Hematopoietic multipotent progenitor cell treated with erythropoietin and hydrocortisone succinate and interleukin-3 and kit ligand, for 8 days (in vitro differentiated cells): ENCODE data around the gene TUBB3.
"Not testable (repeated sequence)": the region's sequence is repeated elsewhere in the genome, so short reads cannot be mapped to it uniquely, and the experiment has no call there.

ENCODE experiments used
- DNase-seq: peaks from one replicate; pipeline ENCODE4 v3.0.0-alpha.2; 2015

TUBB3 gene

DNA sequence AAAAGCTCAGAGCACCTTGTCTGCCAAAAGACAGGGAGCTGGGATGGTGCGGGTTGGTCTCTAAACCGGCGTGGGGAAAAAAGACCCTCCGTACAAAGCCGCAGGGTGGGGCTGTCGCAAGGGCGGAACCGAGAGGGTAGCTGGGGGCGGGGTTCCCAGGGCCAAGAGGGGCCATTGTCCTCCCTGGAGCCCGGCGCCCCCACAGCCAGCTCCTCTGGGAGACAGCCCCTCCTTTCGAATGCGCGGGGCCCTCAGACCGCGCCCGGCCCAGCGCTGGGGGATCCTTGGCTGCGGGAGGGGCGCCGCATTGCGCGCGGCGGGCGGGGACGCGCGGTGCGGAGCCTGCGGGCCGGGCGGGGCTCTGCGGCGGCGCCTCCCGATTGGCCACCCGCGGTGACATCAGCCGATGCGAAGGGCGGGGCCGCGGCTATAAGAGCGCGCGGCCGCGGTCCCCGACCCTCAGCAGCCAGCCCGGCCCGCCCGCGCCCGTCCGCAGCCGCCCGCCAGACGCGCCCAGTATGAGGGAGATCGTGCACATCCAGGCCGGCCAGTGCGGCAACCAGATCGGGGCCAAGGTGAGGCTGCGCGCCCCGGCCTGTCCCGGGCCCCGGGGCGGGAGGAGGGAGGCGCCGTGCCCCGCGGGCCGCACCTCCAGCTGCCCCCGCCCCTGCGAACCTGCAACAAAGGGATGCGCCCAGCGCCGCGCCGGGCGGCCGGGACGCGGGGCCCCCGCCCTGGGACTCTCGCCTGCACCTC is at the start of gene TUBB3:
TSS of gene TUBB3 (plus strand) at position 459 of the 756 bp plus-strand sequence. CDS start at position 519, 60 bp downstream.
- peak; percentile 53 for DNase-seq

DNA sequence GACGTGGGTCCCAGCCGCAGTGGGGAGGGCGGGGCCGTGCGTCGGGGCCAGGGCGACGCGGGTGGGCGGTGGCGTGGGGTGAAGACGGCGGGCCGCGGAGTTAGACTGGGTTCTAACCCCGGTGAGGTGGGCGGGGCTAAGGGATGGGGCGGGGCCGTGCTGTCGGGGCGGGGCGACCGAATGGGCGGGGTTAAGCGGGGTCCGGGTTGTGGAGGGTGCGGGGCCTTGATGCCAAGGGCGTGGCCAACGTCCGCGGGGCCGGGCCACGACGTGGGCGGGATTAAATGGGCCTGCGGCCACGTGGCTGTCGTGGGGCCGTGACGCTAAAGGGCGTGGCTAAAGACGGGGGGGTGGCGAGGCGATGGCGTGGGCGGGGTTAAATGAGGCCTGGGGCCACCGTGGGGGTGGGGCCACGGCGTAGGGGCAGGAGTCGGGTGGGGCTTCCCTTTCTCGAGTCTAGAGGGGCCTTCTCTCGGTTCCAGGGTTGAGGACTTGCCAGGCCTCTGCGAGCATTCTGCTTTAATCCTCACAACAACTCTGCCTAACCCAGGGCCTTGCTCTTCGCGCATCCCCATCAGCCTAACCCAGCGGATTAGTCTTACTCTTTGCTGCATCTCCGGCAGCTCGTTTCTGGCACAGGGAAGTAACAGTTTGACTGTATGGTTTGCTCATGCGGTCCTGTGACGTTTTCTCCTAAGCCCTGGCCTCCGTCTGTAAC is 49.0 kb upstream of the TUBB3 start:
- peak; percentile 93 for DNase-seq

- DNase-seq: not testable (repeated sequence)
Measured at GRCh38 chr16:89879123-89879522, 44.0 kb upstream of the TUBB3 start.

DNA sequence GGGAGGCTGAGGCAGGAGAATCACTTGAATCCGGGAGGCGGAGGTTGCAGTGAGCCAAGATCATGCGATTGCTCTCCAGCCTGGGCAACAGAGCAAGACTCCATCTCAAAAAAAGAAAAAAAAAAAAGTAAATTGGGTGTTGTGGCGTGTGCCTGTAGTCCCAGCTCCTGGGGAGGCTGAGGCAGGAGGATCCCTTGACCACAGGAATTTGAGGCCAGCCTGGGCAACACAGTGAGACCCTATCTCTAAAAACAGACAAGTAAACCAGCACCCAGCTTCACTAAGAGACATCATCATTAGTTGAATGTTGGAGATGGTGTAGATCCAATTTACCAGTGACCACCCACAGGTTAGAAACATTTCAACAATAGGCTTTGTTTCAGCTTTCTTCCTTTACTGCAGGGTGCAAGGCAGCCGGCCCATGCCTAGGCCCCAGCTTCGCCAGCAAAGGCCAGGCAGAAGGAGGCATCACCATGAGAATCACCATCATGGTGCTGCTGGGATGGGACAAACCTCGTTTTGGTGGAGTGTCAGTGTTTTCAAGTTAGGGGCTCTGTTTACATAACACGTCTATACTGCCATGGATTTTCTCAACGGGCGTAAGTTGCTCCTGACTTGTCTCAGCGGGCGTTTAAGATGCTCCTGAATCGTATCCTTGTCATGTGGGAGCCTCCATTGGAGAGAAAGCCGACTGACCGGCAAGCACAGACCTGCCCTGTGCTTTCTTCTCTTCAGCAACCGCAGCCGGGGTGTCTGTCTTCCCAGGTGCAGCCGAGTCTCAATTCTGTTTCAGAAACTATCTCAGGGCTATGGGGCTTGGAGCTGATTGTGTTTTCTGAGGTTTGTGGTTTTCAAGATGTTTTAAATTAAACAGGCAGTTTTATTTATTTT is 42.4 kb upstream of the TUBB3 start:
- DNase-seq: no peak

DNA sequence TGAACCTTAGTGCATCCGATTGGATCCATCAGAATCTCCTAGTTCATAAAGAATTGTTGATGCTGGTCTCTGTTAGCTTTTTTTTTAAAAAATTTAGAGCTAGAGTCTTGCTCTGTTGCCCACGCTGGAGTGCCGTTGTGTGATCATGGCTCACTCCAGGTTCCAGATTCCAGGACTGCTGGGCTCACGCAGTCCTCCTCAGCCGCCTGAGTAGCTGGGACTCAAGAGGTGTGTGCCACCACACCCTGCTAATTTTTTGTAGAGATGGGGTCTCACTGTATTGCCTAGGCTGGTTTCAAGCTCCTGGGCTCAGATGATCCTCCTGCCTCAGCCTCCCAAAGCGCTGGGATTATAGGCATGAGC is 41.8 kb upstream of the TUBB3 start:
- no peak for DNase-seq

GRCh38 chr16:89883346-89884040 is 39.6 kb upstream of the TUBB3 start:
- no peak for DNase-seq

DNA sequence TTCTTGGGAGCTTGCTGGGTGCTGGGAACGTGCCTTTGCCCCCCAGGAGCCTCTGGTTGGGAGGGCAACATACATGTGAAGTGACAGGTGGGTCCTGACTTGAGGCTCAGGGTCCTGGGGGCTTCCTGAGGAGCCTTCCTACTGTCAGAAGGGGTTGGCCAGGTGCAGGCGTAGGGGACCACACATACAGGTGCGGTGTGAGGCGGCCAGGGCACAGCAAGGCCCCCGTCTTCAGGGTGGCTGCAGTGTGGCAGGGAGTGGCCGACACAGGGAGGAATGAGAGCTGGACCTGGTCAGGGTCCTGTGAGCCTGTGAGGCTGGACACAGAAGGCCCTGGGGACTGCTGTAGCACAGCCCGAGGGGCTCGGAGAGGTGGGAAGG is 39.1 kb upstream of the TUBB3 start:
- DNase-seq: no peak

DNA sequence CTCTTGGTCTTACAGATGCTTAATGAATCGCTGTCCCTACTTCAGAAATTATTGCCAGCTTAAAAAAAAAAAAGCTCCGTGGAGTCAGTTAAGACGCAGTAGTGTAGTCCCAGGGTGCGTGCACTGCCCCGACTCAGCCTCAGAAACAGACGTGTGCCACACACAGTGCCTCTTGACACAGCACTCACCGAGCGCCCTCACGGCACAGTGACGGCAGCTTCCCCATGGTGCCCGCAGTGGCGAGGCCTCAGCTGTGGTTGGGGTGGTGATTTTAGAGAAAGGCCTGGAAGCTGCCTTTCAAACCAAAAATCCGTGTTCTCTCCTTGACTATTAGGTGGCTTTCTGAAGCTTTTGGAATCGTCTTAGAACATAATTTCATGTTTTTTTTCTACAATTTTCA is 35.9 kb upstream of the TUBB3 start:
- no peak for DNase-seq

DNA sequence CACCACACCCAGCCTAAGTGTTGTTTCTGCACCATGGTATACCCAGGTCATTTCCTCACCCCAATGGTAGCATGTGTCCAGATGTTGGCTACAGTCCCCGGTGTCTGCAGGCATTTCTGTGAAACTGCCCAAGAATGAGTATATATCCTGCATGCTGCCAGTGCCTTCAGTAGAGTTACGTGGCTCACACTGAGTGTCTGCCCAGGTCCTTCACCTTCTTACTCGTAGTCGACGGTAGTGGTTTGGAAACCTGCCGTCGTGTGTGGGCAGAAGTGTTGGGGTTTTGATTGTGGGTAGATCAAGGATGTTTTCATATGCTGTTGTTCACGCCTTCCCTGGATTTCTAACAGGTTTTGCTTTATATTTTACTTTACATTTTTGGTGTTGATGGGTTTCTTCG is 32.9 kb upstream of the TUBB3 start:
- DNase-seq: no peak

DNA sequence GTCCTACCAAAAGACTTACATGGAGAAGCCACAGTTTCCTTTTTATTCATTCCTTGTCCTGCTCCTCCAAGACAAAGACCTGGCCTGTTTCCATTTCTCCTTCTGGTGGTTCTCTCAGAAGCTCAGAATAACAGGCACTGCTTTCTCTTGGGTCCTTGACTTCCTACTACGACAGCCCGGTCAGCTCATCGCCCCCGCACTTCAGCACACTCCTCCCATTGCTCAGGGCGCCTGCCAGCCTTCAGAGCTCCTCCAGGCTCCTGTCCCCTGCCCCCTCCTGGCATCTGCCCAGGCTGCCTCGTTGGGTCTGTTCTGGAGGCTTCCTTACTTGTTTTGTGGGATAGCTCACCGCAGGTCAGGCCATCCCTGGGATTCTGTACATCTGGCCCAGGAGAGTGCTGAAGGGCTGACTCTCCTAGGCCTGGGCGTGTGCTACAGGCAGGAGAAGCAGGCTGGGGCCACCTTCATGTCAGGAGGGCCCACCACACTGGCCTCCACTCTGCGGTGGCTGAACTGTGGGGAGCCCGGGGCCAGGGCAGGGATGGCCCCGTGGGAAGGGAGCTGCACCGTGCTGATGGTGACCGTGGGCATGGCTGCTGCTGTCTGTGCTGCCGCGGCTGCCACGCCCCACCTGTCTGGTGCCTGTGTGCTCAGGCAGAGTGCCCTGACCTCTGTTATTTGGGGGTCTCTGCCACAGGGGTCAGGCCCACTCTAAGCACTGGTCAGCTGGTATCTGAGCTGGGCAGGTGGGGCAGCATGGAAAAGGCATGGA is 32.1 kb upstream of the TUBB3 start:
- DNase-seq: no peak

DNA sequence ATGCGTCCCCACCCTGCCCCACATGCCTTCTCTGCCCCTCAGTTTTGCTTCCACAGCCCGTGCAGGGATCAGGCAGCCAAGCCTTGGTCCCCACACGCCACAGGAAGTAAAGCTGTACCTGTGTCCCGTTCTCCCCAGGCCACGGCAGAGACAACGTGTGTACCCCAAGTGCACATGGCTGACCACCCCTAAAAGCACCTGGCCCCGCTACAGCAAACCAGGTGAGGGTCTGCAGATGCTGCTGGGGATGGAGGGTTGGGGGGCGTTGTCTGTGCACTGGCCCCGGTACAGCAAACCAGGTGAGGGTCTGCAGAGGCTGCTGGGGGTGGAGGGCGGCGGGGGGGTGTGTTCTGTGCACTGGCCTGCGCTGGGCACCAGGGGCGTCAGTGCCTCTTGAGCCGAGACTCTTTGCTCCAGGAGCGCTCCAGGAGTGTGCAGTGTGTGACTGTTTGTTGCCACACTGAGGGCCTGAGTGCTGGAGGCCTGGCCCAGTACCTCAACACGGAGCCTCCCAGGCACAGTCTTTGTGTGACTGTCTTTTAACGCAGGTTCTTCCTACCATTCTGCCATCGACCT is 31.0 kb upstream of the TUBB3 start:
- DNase-seq: no peak

DNA sequence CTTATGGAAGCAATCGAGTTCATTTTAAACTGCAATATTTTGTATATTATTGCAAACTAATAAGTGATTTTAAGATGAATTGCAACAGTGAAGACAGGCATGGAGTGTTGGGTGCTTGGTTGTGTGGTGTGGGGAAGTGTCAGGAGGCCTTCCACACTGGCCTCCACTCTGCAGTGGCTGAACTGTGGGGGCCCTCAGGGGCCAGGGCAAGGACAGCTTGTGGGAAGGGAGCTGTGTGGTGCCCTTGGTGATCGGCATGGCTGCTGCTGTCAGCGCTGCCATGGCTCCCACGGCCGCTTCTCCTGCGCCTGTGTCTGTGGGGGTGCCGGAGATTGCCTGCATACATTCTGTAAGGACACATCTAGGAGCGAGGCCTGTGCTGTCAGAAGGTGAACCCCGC is 30.5 kb upstream of the TUBB3 start:
- DNase-seq: no peak

DNA sequence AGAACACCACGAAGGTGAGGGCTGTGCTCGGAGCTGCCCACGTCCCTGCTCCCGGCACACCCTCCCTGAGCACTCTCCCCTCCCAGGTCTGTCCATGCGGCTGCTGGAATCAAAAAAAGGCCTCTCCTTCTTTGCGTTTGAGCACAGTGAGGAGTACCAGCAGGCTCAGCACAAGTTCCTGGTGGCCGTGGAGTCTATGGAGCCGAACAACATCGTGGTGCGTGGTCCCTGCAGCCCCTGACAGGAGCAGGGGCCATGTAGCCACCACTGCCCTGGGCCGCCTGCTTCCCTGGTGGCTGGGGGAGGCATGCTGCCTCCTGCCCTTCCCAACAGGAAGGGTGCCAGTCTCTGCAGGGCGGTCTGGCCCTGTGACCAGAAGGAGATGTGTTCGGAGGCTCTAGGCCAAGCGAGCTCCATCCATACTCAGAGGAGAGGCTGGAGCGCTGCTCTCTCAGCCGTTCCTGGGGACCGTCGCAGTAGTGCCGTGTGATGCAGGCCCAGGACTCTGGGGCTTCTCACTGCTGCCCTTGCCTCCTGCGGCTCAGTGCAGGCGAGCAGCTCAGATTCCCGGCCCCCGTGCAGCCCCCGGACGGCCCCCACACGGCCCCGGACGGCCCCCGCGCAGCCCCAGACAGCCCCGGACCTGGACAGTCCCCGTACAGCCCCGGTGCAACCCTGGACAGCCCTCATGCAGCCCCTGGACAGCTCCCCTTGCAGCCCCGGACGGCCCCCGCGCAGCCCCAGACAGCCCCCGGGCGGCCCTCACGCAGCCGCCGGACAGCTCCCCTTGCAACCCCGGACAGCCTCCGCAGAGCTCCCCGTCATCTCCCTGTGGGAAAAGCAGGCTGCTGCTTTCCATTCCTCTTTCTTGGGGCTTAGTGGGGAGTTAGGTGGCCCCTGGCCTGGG is 29.2 kb upstream of the TUBB3 start:
- DNase-seq: no peak

DNA sequence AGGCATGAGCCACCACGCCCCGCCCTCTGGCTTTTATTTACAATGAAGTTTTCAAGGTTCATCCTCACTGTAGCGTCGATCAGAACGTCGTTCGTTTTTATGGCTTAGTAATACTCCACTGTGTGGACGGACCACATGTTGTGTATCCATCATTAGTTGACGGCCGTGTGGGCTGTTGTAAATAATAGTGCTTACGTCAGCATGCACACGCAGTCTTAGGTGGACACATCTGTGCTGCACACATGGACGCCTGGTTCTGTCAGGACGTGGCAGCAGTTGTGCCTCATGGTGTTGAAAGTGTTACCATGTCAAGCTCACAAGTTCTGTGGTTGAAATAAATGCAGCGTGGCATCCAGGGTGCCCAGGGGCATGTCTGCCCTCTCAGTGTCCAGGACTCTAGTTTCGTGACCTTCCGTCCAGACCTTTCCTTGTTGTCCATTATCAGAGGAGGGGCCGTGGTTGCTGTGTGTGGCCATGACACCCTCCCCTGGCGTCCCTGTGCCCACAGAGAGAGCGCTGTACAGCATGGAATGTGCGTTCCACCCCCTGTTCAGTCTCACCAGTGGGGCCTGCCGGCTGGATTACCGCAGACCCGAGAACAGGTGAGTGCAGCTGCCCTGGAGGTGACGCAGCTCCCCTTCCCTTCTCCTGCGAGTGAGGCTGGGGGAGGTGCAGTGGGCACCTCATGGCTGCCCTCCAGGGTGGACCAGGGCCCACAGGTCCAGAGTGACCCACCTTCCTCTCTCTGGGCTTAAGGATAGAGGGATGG is 27.5 kb upstream of the TUBB3 start:
- no peak for DNase-seq

GRCh38 chr16:89897204-89897603 is 25.9 kb upstream of the TUBB3 start:
- no peak for DNase-seq

DNA sequence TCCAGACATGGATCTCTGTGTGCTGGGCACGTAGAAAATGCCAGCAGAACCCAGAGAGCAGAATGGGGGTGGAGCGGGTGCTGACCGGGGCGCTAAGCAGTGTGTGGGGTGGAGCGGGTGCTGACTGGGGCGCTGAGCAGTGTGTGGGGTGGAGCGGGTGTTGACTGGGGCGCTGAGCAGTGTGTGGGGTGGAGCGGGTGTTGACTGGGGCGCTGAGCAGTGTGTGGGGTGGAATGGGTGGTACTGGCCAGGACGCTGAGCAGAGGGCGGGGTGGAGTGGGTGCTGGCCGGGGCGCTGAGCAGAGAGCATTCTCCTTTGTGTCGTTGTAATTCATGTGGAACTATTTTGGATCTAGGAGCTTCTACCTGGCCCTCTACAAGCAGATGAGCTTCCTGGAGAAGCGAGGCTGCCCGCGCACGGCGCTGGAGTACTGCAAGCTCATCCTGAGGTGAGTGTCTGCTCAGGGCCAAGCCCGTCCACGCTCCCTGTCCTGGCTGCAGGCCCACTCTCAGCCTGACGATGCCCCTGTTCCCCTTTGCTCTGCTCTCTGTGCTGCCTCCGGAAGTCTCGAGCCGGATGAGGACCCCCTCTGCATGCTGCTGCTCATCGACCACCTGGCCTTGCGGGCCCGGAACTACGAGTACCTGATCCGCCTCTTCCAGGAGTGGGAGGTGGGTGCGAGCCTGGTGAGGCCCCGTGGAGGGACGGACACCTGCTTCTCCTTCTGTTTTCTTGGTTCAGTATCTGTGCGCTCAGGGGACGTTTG is 24.8 kb upstream of the TUBB3 start:
- no peak for DNase-seq

DNA sequence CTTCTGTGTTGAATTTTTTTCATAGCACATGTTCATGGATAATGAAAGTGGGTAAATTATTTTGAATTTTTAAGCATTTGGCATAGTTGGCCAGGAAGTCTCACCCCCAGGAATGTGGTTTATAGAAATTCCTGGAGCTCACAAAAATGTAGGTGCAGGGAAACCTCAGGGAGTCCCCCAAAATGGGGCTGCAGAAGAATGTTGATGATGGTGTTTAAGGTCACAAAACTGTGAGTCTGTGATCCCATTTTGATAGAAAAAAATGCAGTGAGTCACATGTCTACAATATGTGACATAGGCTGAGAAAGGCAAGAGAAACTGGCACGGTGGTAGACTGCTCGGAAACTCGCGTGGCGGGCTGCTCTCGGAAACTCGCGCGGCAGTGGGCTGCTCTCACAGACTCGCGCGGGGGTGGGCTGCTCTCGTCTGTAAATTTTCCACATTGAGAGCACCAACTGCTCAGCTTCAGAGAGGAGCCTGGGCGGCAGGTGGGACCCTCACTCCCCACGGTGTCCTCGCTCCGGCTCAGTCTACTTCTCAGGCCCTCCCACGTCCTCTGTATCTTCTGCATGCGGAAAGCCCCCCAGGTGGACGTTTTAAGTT is 23.2 kb upstream of the TUBB3 start:
- no peak for DNase-seq

DNA sequence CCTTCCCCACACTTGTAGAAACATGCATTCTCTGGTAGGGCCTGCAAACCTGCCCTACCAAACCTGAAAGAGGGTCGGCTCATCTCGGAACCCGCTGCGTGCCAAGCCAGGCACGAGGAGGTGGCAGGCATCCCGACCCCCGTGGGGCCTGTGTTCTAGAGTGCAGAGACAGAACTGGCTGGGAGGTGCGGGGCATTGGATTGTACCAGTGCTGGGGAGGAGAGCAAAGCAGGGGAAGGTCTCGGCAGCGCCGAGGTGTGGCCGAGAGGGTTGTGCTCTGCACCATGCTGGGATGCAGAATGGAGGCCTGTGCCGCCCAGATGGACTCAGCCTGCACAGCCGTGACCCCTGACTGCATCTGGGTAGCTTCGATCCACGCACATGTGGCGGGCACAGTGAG is 22.3 kb upstream of the TUBB3 start:
- no peak for DNase-seq

- DNase-seq: no peak
Measured at GRCh38 chr16:89902980-89903379, 20.2 kb upstream of the TUBB3 start.
